ENCODE measurements around the gene SIN3B.

The SIN3B gene

DNA sequence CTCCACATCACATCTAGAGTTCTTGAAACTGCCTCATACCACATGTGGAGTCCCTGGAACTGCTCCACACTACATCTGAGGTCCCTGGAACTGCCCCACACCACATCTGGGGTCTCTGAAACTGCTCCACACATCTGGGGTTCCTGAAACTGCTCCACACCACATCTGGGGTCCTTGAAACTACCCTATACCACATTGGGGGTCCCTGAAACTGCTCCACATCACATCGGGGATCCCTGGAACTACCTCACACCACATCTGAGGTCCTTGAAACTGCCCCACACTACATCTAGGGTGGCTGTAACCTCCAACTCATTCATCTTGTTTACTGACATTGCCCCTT lies 93.4 kb downstream of the SIN3B start:
- TF ChIP-seq, protein P1, sequence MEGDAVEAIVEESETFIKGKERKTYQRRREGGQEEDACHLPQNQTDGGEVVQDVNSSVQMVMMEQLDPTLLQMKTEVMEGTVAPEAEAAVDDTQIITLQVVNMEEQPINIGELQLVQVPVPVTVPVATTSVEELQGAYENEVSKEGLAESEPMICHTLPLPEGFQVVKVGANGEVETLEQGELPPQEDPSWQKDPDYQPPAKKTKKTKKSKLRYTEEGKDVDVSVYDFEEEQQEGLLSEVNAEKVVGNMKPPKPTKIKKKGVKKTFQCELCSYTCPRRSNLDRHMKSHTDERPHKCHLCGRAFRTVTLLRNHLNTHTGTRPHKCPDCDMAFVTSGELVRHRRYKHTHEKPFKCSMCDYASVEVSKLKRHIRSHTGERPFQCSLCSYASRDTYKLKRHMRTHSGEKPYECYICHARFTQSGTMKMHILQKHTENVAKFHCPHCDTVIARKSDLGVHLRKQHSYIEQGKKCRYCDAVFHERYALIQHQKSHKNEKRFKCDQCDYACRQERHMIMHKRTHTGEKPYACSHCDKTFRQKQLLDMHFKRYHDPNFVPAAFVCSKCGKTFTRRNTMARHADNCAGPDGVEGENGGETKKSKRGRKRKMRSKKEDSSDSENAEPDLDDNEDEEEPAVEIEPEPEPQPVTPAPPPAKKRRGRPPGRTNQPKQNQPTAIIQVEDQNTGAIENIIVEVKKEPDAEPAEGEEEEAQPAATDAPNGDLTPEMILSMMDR (conservative IDR thresholded peaks at IDR 0.05; ENCODE audit: low read length): no peak
- no peak for TF ChIP-seq EZH2phosphoT487 (IDR thresholded peaks at IDR 0.05; ENCODE audit: borderline replicate concordance)
- H4K20me1 ChIP-seq (ENCODE audit: insufficient read depth, low read length, poor library complexity, severe bottlenecking): no peaks in the 10 kb centered on the region

DNA sequence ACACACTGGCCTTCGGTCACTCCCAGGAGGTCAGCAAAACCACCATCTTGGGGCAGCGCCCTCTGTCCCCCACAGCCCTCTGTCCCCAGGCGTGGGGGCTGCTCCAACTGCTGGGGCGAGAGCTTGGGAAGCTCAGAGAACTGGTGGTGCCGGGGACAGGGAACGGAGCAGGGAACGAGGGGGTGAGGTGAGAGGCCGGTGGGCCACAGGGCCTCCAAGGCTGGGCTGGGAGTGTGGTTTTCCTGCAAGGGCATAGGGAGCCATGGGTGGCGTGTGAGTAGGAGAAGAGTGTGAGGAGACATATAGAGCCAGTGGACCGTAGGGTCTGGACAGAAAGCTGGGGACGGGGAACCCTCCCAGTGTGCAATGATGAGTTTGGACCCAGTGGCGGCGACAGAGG lies 93.8 kb downstream of the SIN3B start:
- no peaks in the 10 kb centered on the region for H3F3A ChIP-seq (ENCODE audit: low read depth)
- H2AFZ ChIP-seq (ENCODE audit: low read length): no peak overlapping the region
- no peaks in the 10 kb centered on the region for H3K4me1 ChIP-seq (ENCODE audit: insufficient read depth, low read length, poor library complexity, severe bottlenecking)
- TF ChIP-seq, protein P1 (conservative IDR thresholded peaks at IDR 0.05; ENCODE audit: low read length): no peak
- no peak for TF ChIP-seq EZH2phosphoT487 (IDR thresholded peaks at IDR 0.05; ENCODE audit: borderline replicate concordance)
- no peak overlapping the region for H3K4me3 ChIP-seq (ENCODE audit: low read length, poor library complexity, severe bottlenecking)
- H3K9me3 ChIP-seq (ENCODE audit: insufficient read depth, low read depth, low read length): no peaks in the 10 kb centered on the region; the same call in 1 of the 2 replicates
- no peaks in the 10 kb centered on the region for H3K27me3 ChIP-seq (ENCODE audit: insufficient read depth, low read length, poor library complexity, severe bottlenecking)
- H4K20me1 ChIP-seq (ENCODE audit: insufficient read depth, low read length, poor library complexity, severe bottlenecking): no peaks in the 10 kb centered on the region
- no peaks in the 10 kb centered on the region for H3K36me3 ChIP-seq (ENCODE audit: insufficient read depth, low read length)
- no peak overlapping the region for H3K9ac ChIP-seq (ENCODE audit: low read depth, low read length, poor library complexity, severe bottlenecking)
- no peaks in the 10 kb centered on the region for H3K79me2 ChIP-seq (ENCODE audit: insufficient read depth, low read length)
- no peaks in the 10 kb centered on the region for H3K9me2 ChIP-seq (replicated peaks; ENCODE audit: low read depth, low read length)
- H3K4me2 ChIP-seq (ENCODE audit: low read depth, low read length, poor library complexity, severe bottlenecking): no peak overlapping the region

More for the DNA sequence above, 93.4 kb downstream of the SIN3B start:
- Histone ChIP-seq H3K4me3 (ENCODE audit: low read length, poor library complexity, severe bottlenecking) (no peak overlapping the region), H3F3A (ENCODE audit: low read depth) (no peaks in the 10 kb centered on the region), H3K79me2 (ENCODE audit: insufficient read depth, low read length) (no peaks in the 10 kb centered on the region), H3K27me3 (ENCODE audit: insufficient read depth, low read length, poor library complexity, severe bottlenecking) (no peaks in the 10 kb centered on the region), H3K4me2 (ENCODE audit: low read depth, low read length, poor library complexity, severe bottlenecking) (no peak overlapping the region), H3K4me1 (ENCODE audit: insufficient read depth, low read length, poor library complexity, severe bottlenecking) (no peaks in the 10 kb centered on the region), H3K9me3 (ENCODE audit: insufficient read depth, low read depth, low read length) (no peaks in the 10 kb centered on the region; the same call in 1 of the 2 replicates), H3K36me3 (ENCODE audit: insufficient read depth, low read length) (no peaks in the 10 kb centered on the region), H3K9ac (ENCODE audit: low read depth, low read length, poor library complexity, severe bottlenecking) (no peak overlapping the region), H3K9me2 (replicated peaks; ENCODE audit: low read depth, low read length) (no peaks in the 10 kb centered on the region), H2AFZ (ENCODE audit: low read length) (no peak overlapping the region)

DNA sequence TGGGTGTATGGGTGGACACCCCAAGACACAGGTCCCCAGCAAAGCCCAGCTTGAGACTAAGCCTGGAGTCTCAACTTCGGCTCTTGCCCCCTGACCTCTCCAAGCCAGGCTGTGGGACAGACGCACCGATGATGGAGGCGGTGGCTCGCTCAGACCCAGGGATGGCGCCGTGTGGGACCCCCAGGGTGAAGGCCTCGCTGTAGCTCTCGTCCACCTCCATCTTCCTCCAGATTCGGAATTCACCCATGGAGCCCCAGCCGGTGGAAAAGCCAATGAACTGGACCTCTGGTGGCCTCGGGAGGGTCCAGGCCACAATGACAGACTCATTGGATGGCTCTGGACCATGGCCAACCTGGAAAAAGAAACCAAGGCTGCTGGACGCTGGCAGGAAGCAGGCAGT lies 98.7 kb downstream of the SIN3B start:
- Histone ChIP-seq H3K79me2 (ENCODE audit: insufficient read depth, low read length) (no peaks in the 10 kb centered on the region), H3K9ac (ENCODE audit: low read depth, low read length, poor library complexity, severe bottlenecking) (no peak overlapping the region), H3K9me3 (ENCODE audit: insufficient read depth, low read depth, low read length) (no peaks in the 10 kb centered on the region), H4K20me1 (ENCODE audit: insufficient read depth, low read length, poor library complexity, severe bottlenecking) (no peaks in the 10 kb centered on the region), H3K4me3 (ENCODE audit: low read length, poor library complexity, severe bottlenecking) (no peak overlapping the region), H3K36me3 (ENCODE audit: insufficient read depth, low read length) (no peaks in the 10 kb centered on the region), H3K4me2 (ENCODE audit: low read depth, low read length, poor library complexity, severe bottlenecking) (no peak overlapping the region), H3K27me3 (ENCODE audit: insufficient read depth, low read length, poor library complexity, severe bottlenecking) (no peaks in the 10 kb centered on the region), H3F3A (ENCODE audit: low read depth) (no peaks in the 10 kb centered on the region), H3K4me1 (ENCODE audit: insufficient read depth, low read length, poor library complexity, severe bottlenecking) (no peaks in the 10 kb centered on the region), H3K9me2 (replicated peaks; ENCODE audit: low read depth, low read length) (no peaks in the 10 kb centered on the region), H2AFZ (ENCODE audit: low read length) (no peak overlapping the region)
- TF ChIP-seq EZH2phosphoT487 (IDR thresholded peaks at IDR 0.05; ENCODE audit: borderline replicate concordance): no peak
- TF ChIP-seq, protein P1 (conservative IDR thresholded peaks at IDR 0.05; ENCODE audit: low read length): no peak

All from Loucy (cell line).